ENCODE data around the gene LRCH3. TPM values are rescaled to one million over a fixed set of nuclear protein-coding genes. Genes with fewer than 3 reads are reported as not detected.
A peak's percentile ranks its signal among the peaks of the same experiment; 100 is the strongest.

The LRCH3 gene
- total and polyA plus RNA-seq, 9 of the 15 experiments (the other 6 are each of a cell fraction or from before 2014, with no cell fraction given) = 4.6 to 75.3 (median 30.3) TPM

DNA sequence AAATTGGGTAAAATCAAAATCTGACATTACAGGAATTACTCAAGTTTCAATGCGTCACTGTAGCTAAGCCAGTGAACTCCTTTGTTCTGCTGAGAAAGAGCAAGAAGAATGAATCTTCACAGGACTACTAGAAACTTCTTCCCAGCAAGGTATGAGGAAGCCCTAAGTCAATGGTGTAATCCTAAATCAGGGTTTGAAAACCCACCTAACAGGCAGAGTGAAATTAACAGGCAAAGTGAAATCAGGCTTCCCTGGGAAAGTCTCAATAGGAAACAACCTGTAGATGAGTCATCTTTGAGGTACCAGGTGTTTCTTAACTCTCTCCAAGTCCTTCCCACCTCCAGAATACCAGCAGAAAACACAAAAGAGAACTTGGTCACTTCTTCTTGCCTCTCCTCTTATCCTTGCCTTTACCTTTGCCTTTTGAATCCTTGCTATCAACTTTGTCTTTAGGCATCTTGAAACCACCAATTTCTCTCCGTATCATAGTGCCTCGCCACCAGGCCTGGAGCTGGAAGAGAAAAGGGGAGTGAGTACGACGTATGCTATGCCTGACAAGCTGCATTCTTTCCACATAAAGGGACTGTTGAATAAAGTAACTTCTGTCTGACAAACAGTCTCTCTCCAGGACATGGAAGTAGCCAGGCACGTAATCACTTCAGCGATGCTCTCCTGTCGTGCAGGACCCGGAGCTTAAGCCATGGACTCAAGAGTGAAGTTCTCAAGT is 98.3 kb downstream of the LRCH3 start:
- TF ChIP-seq, protein P1, sequence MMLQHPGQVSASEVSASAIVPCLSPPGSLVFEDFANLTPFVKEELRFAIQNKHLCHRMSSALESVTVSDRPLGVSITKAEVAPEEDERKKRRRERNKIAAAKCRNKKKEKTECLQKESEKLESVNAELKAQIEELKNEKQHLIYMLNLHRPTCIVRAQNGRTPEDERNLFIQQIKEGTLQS (IDR thresholded peaks at IDR 0.05) = 0 out of 2 replicates have a peak, but pooled peaks have one; percentile 21
- TF ChIP-seq, protein P1 (CRISPR knock-in tag; conservative IDR thresholded peaks at IDR 0.05) = no peak
- TF ChIP-seq MED1 (CRISPR knock-in tag; IDR thresholded peaks at IDR 0.05; ENCODE audit: borderline replicate concordance) (no peak), RBM17 (IDR thresholded peaks at IDR 0.05; ENCODE audit: borderline replicate concordance, low read depth, low read length) (no peak)
- no peak for FAIRE-seq
- Histone ChIP-seq H3K27me3 (ENCODE audit: control insufficient read depth in 2 of 2, insufficient read depth in 2 of 2, low read length in 2 of 2) (no peaks in the 10 kb centered on the region), H3K27ac (ENCODE audit: extremely low read depth, low read depth, low read length) (no peak overlapping the region), H3K79me2 (ENCODE audit: control insufficient read depth, insufficient read depth, low read length) (no peaks in the 10 kb centered on the region), H3K4me1 (replicated peaks in 1 of 2; ENCODE audit: control insufficient read depth in 2 of 2, insufficient read depth in 2 of 2, low read length in 2 of 2) (peaks cover 1 to 6% of the 10 kb centered on the region in 2 experiments; a peak in 3 of 5 replicates), H2AFZ (ENCODE audit: low read depth, low read length) (no peak overlapping the region), H3K4me2 (ENCODE audit: insufficient read depth, low read length) (no peak overlapping the region), H3K9ac (ENCODE audit: insufficient read depth in 1 of 2, low read depth in 2 of 2, low read length in 2 of 2) (no peak overlapping the region), H3K9me3 (replicated peaks; ENCODE audit: control insufficient read depth, insufficient read depth, low read depth, low read length) (no peaks in the 10 kb centered on the region), H3K4me3 (no peak overlapping the region), H3K9me1 (ENCODE audit: control insufficient read depth, insufficient read depth, low read length) (no peaks in the 10 kb centered on the region), H4K20me1 (replicated peaks; ENCODE audit: control insufficient read depth, insufficient read depth, low read length) (no peaks in the 10 kb centered on the region), H3K36me3 (ENCODE audit: control insufficient read depth, insufficient read depth, low read length) (0 out of 3 replicates have a peak, but pooled peaks cover 4% of the 10 kb centered on the region)
- ChIA-PET CTCF (ENCODE audit: low intra/inter-chr PET ratio) (no interaction called here), POLR2A (interaction anchor here (0.5 to 1.1 kb wide), 3 partner anchors 70 to 202 kb away, joined by 3 to 4 read pairs (median 3); no protein-coding TSS in a partner anchor)
- ATAC-seq = no peak; the same call in 2 of the 3 replicates
- in situ Hi-C loops (cut with MboI) (no loop called here), intact Hi-C loops (cut with micrococcal nuclease) (no loop called here)
- no peak for DNase-seq (ENCODE audit: extremely low read depth in 1 of 4, low spot score in 3 of 4)
- BruUV-seq (replicated peaks) = no TSS peak
- WGBS (ENCODE audit: insufficient coverage, low coverage, missing lambda C conversion rate) = 93% methylated on average over 9 of the region's 9 CpGs
